A172 (cell line): ENCODE measurements around the gene CEACAM20. TPM values are rescaled to one million over a fixed set of nuclear protein-coding genes. Genes with fewer than 3 reads are reported as not detected.
A peak's percentile ranks its signal among the peaks of the same experiment; 100 is the strongest.
"Not testable (repeated sequence)": the region's sequence is repeated elsewhere in the genome, so short reads cannot be mapped to it uniquely, and the experiment has no call there.

Experiments
- DNase-seq: peaks from one replicate; pipeline ENCODE4 v3.0.0-alpha.2; 2015; ENCODE audit warnings: low spot score
- total RNA-seq: library from RNA; depleted of rRNA; stranded (reverse); fragments of >200 nt; shearing (Covaris generic); gene quantifications from 2 replicates; pipeline ENCODE4 v1.2.3, GENCODE V29; 2014; rRNA removed

Gene CEACAM20
- total RNA-seq, 1 experiment from 2014 or later: not detected

GRCh38 chr19:44476559-44477408, 52.7 kb downstream of the CEACAM20 start:
- DNase-seq: peak; percentile 19

GRCh38 chr19:44468730-44469129, 60.7 kb downstream of the CEACAM20 start:
- DNase-seq: not testable (repeated sequence)

GRCh38 chr19:44462600-44463286, 66.7 kb downstream of the CEACAM20 start:
- not testable (repeated sequence) for DNase-seq

Other genes with a start within 250 kb of the CEACAM20 start
- 3.3 and 4.2 TPM in 2 replicates for gene ZNF235, start 224.7 kb downstream of the CEACAM20 start, total RNA-seq
- 8.3 and 9.5 TPM in 2 replicates for gene ZNF112, start 173.0 kb downstream of the CEACAM20 start, total RNA-seq
- 0.65 TPM in 1 of 2 replicates, not detected in the other for gene ZNF285, start 128.1 kb downstream of the CEACAM20 start, total RNA-seq
- 0.03 TPM in 1 of 2 replicates, not detected in the other for gene ZNF229, start 81.2 kb downstream of the CEACAM20 start, total RNA-seq
- 12.3 and 15.6 TPM in 2 replicates for gene ZNF180, start 29.2 kb downstream of the CEACAM20 start, total RNA-seq
- gene IGSF23, start 83.9 kb upstream of the CEACAM20 start, total RNA-seq: not detected in 2 replicates
- 60.2 and 76.1 TPM in 2 replicates for gene PVR, start 114.2 kb upstream of the CEACAM20 start, total RNA-seq
- not detected in 2 replicates for gene CEACAM19, start 141.8 kb upstream of the CEACAM20 start, total RNA-seq
- gene CEACAM16, start 169.5 kb upstream of the CEACAM20 start, total RNA-seq: not detected in 2 replicates
- 4.4 and 7.0 TPM in 2 replicates for gene BCL3, start 219.0 kb upstream of the CEACAM20 start, total RNA-seq
- not detected in 2 replicates for gene CBLC, start 248.2 kb upstream of the CEACAM20 start, total RNA-seq